ENCODE results near the gene ATG7.

DNA sequence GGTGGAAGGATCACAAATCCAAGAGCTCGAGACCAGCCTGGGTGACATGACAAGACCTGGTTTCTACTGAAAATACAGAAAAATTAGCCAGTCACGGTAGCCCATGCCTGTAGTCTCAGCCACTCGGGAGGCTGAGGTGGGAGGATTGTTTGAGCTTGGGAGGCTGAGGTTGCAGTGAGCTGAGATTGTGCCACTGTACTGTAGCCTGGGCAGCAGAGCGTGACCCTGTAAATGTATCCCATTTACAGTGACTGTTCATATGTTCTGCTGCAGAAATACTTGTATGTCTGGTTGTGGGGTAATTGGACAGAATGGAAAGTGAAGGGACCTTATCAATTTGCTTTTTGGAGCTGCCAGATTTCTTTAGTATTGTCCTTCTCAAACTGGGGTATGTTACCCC, 24.9 kb downstream of the ATG7 start:
- TF ChIP-seq POLR2A (IDR thresholded peaks at IDR 0.05; ENCODE audit: low read length) (no peak), JUN (IDR thresholded peaks at IDR 0.05) (no peak), RFX5 (IDR thresholded peaks at IDR 0.05) (no peak), MYC (IDR thresholded peaks at IDR 0.05; ENCODE audit: borderline replicate concordance, low read length) (no peak), EHMT2 (IDR thresholded peaks at IDR 0.05; ENCODE audit: low read depth) (no peak), FOSL2 (IDR thresholded peaks at IDR 0.05) (no peak), FOSL2 (CRISPR knock-in tag; IDR thresholded peaks at IDR 0.05) (no peak), MAZ (IDR thresholded peaks at IDR 0.05; ENCODE audit: borderline replicate concordance, low read depth, low read length) (no peak), RAD21 (conservative IDR thresholded peaks at IDR 0.05 in 1 of 2, IDR thresholded peaks at IDR 0.05 in 1 of 2) (no peak), RARB (CRISPR knock-in tag; IDR thresholded peaks at IDR 0.05) (no peak), RCOR1 (IDR thresholded peaks at IDR 0.05; ENCODE audit: low read depth, low read length) (no peak), CHD2 (IDR thresholded peaks at IDR 0.05; ENCODE audit: low read length, partially characterized antibody) (no peak), SMC3 (IDR thresholded peaks at IDR 0.05) (no peak)
- TF ChIP-seq, protein P1, sequence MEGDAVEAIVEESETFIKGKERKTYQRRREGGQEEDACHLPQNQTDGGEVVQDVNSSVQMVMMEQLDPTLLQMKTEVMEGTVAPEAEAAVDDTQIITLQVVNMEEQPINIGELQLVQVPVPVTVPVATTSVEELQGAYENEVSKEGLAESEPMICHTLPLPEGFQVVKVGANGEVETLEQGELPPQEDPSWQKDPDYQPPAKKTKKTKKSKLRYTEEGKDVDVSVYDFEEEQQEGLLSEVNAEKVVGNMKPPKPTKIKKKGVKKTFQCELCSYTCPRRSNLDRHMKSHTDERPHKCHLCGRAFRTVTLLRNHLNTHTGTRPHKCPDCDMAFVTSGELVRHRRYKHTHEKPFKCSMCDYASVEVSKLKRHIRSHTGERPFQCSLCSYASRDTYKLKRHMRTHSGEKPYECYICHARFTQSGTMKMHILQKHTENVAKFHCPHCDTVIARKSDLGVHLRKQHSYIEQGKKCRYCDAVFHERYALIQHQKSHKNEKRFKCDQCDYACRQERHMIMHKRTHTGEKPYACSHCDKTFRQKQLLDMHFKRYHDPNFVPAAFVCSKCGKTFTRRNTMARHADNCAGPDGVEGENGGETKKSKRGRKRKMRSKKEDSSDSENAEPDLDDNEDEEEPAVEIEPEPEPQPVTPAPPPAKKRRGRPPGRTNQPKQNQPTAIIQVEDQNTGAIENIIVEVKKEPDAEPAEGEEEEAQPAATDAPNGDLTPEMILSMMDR (IDR thresholded peaks at IDR 0.05) = no peak

Measured in A549 (cell line).